Stimulated activated naive CD8-positive, alpha-beta T cell treated with anti-CD3 and anti-CD28 coated beads, Interleukin-15, Interleukin-2, amounts not matched to agents 100 U/mL and 50 U/mL, for 24 hours (primary cell): ENCODE measurements around the gene GSTP1.

ENCODE experiments used
- ATAC-seq: fragments of 150-1000 bp; cut with Tn5 transposase; one replicate; pipeline ENCODE4 v1.10.0; 2021
- DNase-seq: peaks from one replicate; pipeline ENCODE4 v3.0.0; 2021

The GSTP1 gene

DNA sequence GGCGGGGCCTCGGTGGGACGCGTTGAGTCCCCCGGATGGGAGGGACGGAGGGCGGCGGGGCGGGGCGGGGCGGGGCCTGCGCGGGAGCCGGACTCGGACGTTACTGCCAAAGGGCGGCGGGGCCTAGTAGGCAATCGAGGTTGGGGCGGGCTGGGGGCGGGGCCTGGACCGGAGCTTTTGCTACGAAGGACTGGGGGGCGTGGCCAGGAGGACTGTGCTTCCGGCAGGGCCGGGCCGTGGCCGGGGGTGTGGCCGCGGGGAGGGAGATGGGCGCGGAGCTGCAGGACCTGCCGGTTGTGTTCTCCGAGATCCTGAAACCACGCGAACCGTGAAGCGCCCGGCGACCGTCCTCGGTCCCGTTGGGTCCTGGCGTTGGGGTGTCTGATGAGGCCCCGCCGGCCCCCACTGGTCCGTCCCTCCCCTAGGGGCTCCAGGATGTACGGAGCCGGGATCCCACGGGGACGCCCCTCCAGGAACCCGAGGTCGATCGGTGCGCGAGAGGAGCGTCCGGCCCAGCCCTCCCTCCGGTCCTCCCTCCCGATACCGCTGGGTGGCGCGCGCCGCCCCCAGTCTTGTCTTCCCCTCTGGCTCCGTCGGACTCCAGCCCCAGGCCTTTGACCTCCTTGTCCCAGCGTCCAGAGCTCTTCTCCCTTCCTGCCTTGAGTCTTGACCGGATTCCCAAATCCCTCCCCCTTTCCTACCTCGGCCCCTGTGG lies 46.8 kb downstream of the GSTP1 start:
- DNase-seq: peak; percentile 98
- peak; percentile 79 for ATAC-seq

GRCh38 chr11:67630943-67631331 lies 47.3 kb downstream of the GSTP1 start:
- DNase-seq: no peak
- ATAC-seq: no peak

DNA sequence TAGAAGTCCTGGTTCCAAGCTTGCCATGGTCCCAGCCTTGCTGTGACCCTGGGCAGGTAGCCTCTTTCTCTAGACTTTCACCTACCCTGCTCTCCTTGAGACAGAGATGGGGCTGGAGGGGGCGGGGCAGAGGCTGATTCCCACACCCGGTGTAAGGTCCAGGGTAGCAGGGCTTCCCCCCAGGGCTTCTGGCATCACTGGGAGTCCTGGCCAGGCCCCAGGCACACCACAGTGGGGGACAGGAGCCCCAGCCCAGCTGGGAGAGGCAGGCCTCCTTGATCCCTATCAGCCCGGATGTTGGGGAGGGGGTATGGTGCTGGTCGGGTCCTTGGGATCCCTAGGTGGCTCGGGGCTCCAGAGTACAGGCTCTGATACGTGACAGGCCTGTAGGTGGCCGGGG lies 47.8 kb downstream of the GSTP1 start:
- DNase-seq: no peak
- no peak for ATAC-seq

DNA sequence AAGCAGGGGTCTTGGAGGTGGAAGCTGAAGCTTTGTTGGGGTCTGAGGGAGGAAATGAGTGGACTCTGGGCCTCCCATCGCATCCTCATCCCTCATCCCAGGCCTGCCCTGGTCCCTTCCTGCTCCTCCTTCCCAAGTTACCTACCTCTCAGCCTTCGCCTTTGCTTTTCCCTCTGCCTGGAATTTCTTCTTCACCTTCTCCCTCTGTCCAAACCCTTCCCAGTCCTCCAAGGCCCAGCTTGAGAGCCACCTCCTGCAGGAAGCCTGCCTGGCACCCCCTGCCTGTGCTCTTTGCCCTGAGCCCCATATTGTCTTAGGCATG lies 48.2 kb downstream of the GSTP1 start:
- no peak for ATAC-seq
- no peak for DNase-seq

DNA sequence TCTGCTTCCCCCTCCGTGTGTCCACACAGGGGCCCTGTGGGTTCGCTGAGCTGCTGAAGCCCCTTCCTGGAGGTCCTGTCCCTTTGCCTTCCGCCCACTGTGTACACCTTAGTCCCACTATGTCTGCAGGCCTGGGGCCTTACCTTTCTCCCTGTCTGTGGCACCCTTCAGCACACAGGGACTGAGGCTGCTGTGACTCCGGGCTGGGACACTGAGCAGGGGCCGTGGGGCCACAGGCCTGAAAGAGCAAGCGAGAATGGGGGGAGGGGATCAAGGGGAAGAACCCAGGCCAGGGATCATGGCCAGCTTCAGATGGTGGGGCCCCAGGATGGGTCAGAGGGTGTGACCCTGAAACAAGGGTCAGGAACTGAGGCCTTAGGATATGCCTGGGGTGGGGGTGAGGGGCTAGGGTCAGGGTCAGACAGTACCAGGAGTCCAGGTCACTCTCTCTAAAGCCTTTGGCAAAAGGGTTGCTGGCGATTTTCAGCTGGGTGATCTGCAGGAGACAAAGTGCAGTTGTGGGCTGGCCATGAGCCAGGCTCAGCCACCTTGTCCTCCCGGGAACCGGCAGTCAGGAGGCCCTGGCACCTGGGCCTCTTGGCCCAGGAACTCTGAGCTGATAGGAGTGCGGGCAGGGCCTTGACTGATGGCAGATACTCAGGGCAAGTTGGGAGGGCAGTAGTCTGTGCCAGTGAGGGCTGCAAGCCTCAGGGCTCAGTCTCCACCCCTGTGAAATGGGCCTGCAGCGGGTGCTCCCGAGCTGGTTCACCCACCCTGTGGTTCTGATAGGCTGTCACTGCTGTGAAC lies 48.8 kb downstream of the GSTP1 start:
- ATAC-seq: no peak
- DNase-seq: no peak

DNA sequence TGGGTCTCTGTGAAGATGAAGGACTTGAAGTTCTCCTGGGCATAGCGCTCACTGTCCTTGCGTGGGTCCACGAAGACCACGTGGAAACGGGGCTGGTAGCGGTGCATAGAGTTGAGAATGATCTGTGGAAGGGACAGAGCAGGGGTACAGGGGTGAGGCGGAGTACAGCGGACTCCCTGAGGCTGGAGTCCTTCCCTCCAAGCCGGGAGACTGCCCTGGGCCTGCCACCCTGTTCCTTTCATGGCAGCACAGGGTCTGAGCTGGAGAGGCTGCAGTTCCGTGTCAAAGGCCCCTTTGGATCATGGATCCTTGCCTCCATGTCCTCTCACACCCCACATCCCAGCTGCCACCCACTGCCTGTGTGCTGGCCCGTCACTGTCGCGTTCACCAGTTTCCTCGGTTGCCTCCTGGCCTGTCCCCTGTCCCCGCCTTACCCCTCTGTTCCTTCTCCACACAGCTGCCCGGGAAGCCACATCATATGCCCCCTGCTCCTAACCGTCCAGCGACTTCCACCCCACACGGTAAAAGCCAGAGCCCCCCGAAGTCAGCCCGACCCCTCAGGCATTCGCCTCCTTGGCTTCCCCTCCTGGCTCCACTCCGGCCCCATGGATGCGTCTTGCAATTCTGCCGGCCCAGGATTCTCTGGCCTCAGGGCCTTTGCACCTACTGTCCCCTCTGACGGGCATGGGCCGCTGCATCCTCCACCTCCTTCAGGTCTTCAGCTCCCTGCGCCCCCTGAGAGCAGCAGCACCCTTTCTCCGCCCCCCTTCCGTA lies 49.6 kb downstream of the GSTP1 start:
- DNase-seq: no peak
- no peak for ATAC-seq

DNA sequence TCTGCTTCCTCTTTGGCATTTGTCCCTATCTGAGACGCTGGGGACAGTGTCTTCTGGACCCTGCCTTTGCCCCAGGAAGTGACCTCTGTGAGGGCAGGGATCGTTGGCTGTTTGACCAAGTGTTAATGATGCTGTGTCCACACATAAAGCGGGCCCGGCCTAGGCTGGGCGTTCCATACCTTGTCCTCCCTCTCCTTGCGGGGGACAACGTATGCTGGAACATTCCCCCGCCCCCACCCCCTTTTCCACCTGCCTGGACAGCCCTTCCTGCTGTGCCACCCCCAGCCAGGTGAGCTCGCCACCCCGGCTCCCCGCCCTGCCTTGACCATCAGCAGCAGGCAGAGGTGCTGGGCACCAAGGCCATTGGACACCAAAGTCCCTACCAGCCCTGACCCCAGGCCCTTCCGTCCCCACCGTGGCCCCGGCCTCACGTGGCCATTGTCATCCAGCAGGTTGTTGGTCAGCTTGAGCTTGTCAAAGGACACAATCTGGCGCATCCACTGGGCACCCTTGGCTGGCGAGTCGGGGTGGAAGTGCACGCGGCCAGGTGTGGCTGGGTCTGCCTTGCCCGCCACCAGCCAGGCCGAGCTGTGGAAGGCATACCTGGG lies 50.2 kb downstream of the GSTP1 start:
- DNase-seq: no peak
- ATAC-seq: no peak

GRCh38 chr11:67634366-67635230 lies 51.0 kb downstream of the GSTP1 start:
- ATAC-seq (no peak), DNase-seq (no peak)

DNA sequence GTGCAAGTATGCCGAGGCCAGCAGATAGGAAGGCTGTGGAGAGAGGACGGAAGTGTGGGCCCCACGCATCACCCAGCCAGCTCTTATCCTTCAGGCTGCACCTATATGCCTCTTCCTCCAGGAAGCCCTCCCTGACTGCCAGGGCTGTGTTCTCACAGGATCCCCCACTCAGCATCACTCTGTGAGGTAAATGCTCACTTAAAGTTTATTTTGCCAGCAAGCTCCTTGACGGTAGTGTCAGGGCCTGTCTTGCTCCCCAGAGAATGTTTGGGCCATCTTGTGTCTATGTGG lies 51.6 kb downstream of the GSTP1 start:
- ATAC-seq (no peak), DNase-seq (no peak)
